ENCODE measurements around the gene MMP20.

MMP20 gene

GRCh38 chr11:102590276-102591049, 34.7 kb downstream of the MMP20 start:
- DNase-seq, result no peak

- no peak for DNase-seq
Observed at GRCh38 chr11:102589047-102589459, 36.1 kb downstream of the MMP20 start.

GRCh38 chr11:102587722-102588121, 37.4 kb downstream of the MMP20 start:
- no peak for DNase-seq

- DNase-seq, result no peak
Observed at GRCh38 chr11:102583141-102583873, 41.8 kb downstream of the MMP20 start.

- no peak for DNase-seq
Observed at GRCh38 chr11:102582140-102582539, 43.0 kb downstream of the MMP20 start.

GRCh38 chr11:102581066-102581465, 44.1 kb downstream of the MMP20 start:
- DNase-seq, result no peak

- DNase-seq, result no peak
Observed at GRCh38 chr11:102580185-102580951, 44.8 kb downstream of the MMP20 start.

GRCh38 chr11:102577723-102578122, 47.4 kb downstream of the MMP20 start:
- no peak for DNase-seq

GRCh38 chr11:102577182-102577581, 48.0 kb downstream of the MMP20 start:
- no peak for DNase-seq

- DNase-seq, result no peak
Observed at GRCh38 chr11:102576350-102576749, 48.8 kb downstream of the MMP20 start.

- DNase-seq, result no peak
Observed at GRCh38 chr11:102575012-102575411, 50.1 kb downstream of the MMP20 start.

- no peak for DNase-seq
Observed at GRCh38 chr11:102573851-102574250, 51.3 kb downstream of the MMP20 start.

- DNase-seq, result no peak
Observed at GRCh38 chr11:102572554-102573220, 52.4 kb downstream of the MMP20 start.

GRCh38 chr11:102568851-102569250, 56.3 kb downstream of the MMP20 start:
- no peak for DNase-seq

GRCh38 chr11:102566112-102566511, 59.0 kb downstream of the MMP20 start:
- no peak for DNase-seq

- DNase-seq, result no peak
Observed at GRCh38 chr11:102564110-102564509, 61.0 kb downstream of the MMP20 start.

GRCh38 chr11:102561636-102562035, 63.5 kb downstream of the MMP20 start:
- no peak for DNase-seq

- DNase-seq, result no peak
Observed at GRCh38 chr11:102560555-102561011, 64.5 kb downstream of the MMP20 start.

GRCh38 chr11:102559839-102560238, 65.3 kb downstream of the MMP20 start:
- no peak for DNase-seq

- no peak for DNase-seq
Observed at GRCh38 chr11:102555091-102555490, 70.0 kb downstream of the MMP20 start.

GRCh38 chr11:102553835-102554282, 71.3 kb downstream of the MMP20 start:
- DNase-seq, result no peak

- DNase-seq, result no peak
Observed at GRCh38 chr11:102552447-102553194, 72.5 kb downstream of the MMP20 start.
